CD4-positive, alpha-beta T cell (primary cell): ENCODE results near the gene SCAMP5. TPM values are rescaled to one million over a fixed set of nuclear protein-coding genes. Genes with fewer than 3 reads are reported as not detected.
A peak's percentile ranks its signal among the peaks of the same experiment; 100 is the strongest.

Experiments used
- ATAC-seq: fragments of 200-7000 bp; cut with Tn5 transposase; one replicate; pipeline ENCODE4 v1.10.0; 2022; ENCODE audit warnings: mild to moderate bottlenecking; ENCODE audit not compliant: poor library complexity
- CTCF ChIA-PET: fragments of 350-600 bp; sonication (Branson Sonifier 250); formaldehyde crosslinking; loops from one replicate; lab custom pipeline; 2021; ENCODE audit warnings: antibody characterized with exemption, inconsistent platforms; lab: Charles Lee
- POLR2A ChIA-PET: fragments of 350-600 bp; sonication (Branson Sonifier 250); formaldehyde crosslinking; loops from one replicate; lab custom pipeline; 2021; ENCODE audit warnings: antibody characterized with exemption, inconsistent platforms; lab: Charles Lee
- DNase-seq, 14 experiments: peaks; one replicate each; pipeline ENCODE4 v3.0.0-alpha.2; 2013 to 2020; ENCODE audit warnings: mixed read lengths in 2 of 14
- H3K27ac ChIP-seq, 2 donors: one replicate each; pipeline versions ENCODE4 v1.5.1 to v1.7.0; 2013; ENCODE audit warnings: low read length in 2 of 2, low read depth in 1 of 2, mild to moderate bottlenecking in 1 of 2
- H3K27me3 ChIP-seq, 2 experiments: 1 replicate in 1 of 2; 2 replicates in 1 of 2; pipeline versions ENCODE4 v1.6.1 to v1.7.0; 2013; ENCODE audit warnings: low read length in 2 of 2, control low read depth in 1 of 2, mild to moderate bottlenecking in 1 of 2, moderate library complexity in 1 of 2; ENCODE audit not compliant: insufficient read depth in 2 of 2, control insufficient read depth in 1 of 2
- H3K36me3 ChIP-seq: one replicate; pipeline ENCODE4 v1.6.1; 2013; ENCODE audit warnings: low read length, control low read depth; ENCODE audit not compliant: insufficient read depth
- H3K4me1 ChIP-seq: one replicate; pipeline ENCODE4 v1.6.1; 2013; ENCODE audit warnings: low read length, control low read depth; ENCODE audit not compliant: insufficient read depth
- H3K4me3 ChIP-seq: one replicate; pipeline ENCODE4 v1.5.1; 2013; ENCODE audit warnings: mild to moderate bottlenecking, low read length, moderate library complexity
- H3K9me3 ChIP-seq, 2 experiments: 1 replicate in 1 of 2; 2 replicates in 1 of 2; pipeline versions ENCODE4 v1.6.1 to v1.7.0; 2013; ENCODE audit warnings: low read length in 2 of 2, mild to moderate bottlenecking in 2 of 2, control low read depth in 1 of 2, moderate library complexity in 1 of 2; ENCODE audit not compliant: control insufficient read depth in 1 of 2, insufficient read depth in 1 of 2
- H3K27ac Mint-ChIP-seq: one replicate; pipeline ENCODE4 v1.8.0; 2020; ENCODE audit warnings: mixed read lengths
- H3K27me3 Mint-ChIP-seq: one replicate; pipeline ENCODE4 v1.8.0; 2021; ENCODE audit warnings: mixed read lengths
- H3K36me3 Mint-ChIP-seq: one replicate; pipeline ENCODE4 v1.8.0; 2021; ENCODE audit warnings: low read depth, mixed read lengths
- H3K4me1 Mint-ChIP-seq: one replicate; pipeline ENCODE4 v1.8.0; 2021; ENCODE audit warnings: low read depth, mixed read lengths
- H3K4me3 Mint-ChIP-seq: one replicate; pipeline ENCODE4 v1.8.0; 2020; ENCODE audit warnings: mild to moderate bottlenecking, mixed read lengths
- H3K9me3 Mint-ChIP-seq: one replicate; pipeline ENCODE4 v1.8.0; 2020; ENCODE audit warnings: mixed read lengths
- CTCF ChIP-seq: fragments of 200-600 bp; IDR thresholded peaks from one replicate; pipeline ENCODE4 v1.8.0; 2022; ENCODE audit warnings: antibody characterized with exemption, mild to moderate bottlenecking
- intact Hi-C, 2 experiments: fragments of 100-400 bp; cut with DNase I in 1 of 2; cut with micrococcal nuclease in 1 of 2; formaldehyde crosslinking; loops; one replicate each; pipeline versions ENCODE4 v1.15.1 to v1.9.0; 2023 to 2025; cut with DNase I, micrococcal nuclease
- total RNA-seq, 174 experiments: library from RNA in 2 of 174; stranded (reverse) in 2 of 174; gene quantifications; one replicate each; pipeline ENCODE4 v1.2.3 and lab custom pipeline; 2021 to 2026

The SCAMP5 gene
- total RNA-seq, 2 experiments from 2014 or later: 5.7 to 6.4 TPM

DNA sequence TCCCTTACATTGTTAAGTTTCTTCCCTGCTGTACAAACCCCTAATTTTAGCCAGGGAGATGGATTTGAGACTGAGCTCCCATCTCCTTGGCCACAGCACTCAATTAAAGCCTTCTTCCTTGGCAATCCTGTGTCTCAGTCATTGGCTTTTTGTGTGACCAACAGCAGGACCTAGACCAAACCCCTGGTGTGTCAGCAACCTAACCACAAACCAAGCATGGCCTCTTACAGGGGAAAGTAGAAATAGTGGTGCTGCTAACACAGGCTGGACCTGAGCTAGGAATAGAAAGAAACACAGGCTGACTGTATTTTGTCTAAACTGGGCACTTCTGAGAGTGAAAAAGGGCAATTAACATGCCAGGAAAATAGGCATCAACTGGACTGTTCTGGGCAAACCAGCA is 65.9 kb downstream of the SCAMP5 start:
- intact Hi-C loops: no loop called here
- Mint-ChIP-seq H3K27ac (no peak overlapping the region), H3K9me3 (no peaks in the 10 kb centered on the region), H3K4me3 (no peak overlapping the region), H3K27me3 (no peaks in the 10 kb centered on the region), H3K4me1 (peaks cover 7% of the 10 kb centered on the region), H3K36me3 (no peaks in the 10 kb centered on the region)
- Histone ChIP-seq H3K4me3 (no peak overlapping the region), H3K27me3 (no peaks in the 10 kb centered on the region), H3K36me3 (no peaks in the 10 kb centered on the region), H3K27ac (no peak overlapping the region), H3K9me3 (no peaks in the 10 kb centered on the region), H3K4me1 (peaks cover 11% of the 10 kb centered on the region)
- ATAC-seq: no peak
- peak in 2 of 14 experiments; percentile 30 to 45 for DNase-seq
- ChIA-PET POLR2A (no interaction called here), CTCF (no interaction called here)
- TF ChIP-seq CTCF: no peak

DNA sequence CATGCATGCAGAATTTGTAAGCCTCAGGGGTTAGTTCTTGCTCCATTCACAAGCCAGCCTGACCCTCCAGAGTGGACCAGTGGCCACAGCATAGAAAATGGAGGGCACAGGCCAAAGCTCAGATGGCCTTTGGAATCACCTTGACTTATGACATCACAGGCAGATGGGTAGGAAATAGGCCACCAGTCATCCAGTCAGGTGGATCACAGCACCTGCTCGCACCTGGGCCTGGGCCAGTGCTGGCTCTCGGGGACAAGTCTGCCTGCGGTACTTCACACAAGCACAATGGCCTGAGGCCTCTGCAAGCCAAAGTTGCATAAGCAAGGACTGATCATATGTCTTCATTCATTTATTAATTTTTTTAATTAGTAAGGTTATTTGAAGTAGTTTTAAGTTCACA is 67.3 kb downstream of the SCAMP5 start:
- no peak overlapping the region for H3K4me3 Mint-ChIP-seq
- peaks cover 19% of the 10 kb centered on the region for H3K4me1 Mint-ChIP-seq
- H3K27ac Mint-ChIP-seq: no peak overlapping the region
- CTCF ChIA-PET: no interaction called here
- H3K36me3 Mint-ChIP-seq: no peaks in the 10 kb centered on the region
- no peak for TF ChIP-seq CTCF
- intact Hi-C loops: no loop called here
- DNase-seq (no peak), ATAC-seq (no peak)
- H3K27me3 ChIP-seq: no peaks in the 10 kb centered on the region
- no peaks in the 10 kb centered on the region for H3K36me3 ChIP-seq
- no peaks in the 10 kb centered on the region for H3K27me3 Mint-ChIP-seq
- peaks cover 19% of the 10 kb centered on the region for H3K4me1 ChIP-seq
- no peak overlapping the region for H3K4me3 ChIP-seq
- no peak overlapping the region for H3K27ac ChIP-seq
- H3K9me3 Mint-ChIP-seq: peaks cover 2% of the 10 kb centered on the region
- POLR2A ChIA-PET: no interaction called here
- H3K9me3 ChIP-seq: no peaks in the 10 kb centered on the region

- H3K27me3 Mint-ChIP-seq: no peaks in the 10 kb centered on the region
- H3K4me1 ChIP-seq: peaks cover 20% of the 10 kb centered on the region
- H3K36me3 Mint-ChIP-seq: no peaks in the 10 kb centered on the region
- CTCF ChIA-PET: no interaction called here
- no peaks in the 10 kb centered on the region for H3K27me3 ChIP-seq
- TF ChIP-seq CTCF: no peak
- no peaks in the 10 kb centered on the region for H3K36me3 ChIP-seq
- no peak overlapping the region for H3K4me3 ChIP-seq
- DNase-seq (no peak), ATAC-seq (no peak)
- no peak overlapping the region for H3K27ac ChIP-seq
- POLR2A ChIA-PET: no interaction called here
- no peak overlapping the region for H3K4me3 Mint-ChIP-seq
- no peak overlapping the region for H3K27ac Mint-ChIP-seq
- H3K4me1 Mint-ChIP-seq: peaks cover 19% of the 10 kb centered on the region
- intact Hi-C loops: no loop called here
- H3K9me3 Mint-ChIP-seq: peaks cover 2% of the 10 kb centered on the region
- no peaks in the 10 kb centered on the region for H3K9me3 ChIP-seq
These were observed 68.0 kb downstream of the SCAMP5 start for GRCh38 chr15:75063338-75063737.
